WTC11 (cell line): ENCODE results near the gene USP10. TPM values are rescaled to one million over a fixed set of nuclear protein-coding genes. Genes with fewer than 3 reads are reported as not detected.

Source experiments
- ATAC-seq: fragments of 200-7000 bp; cut with Tn5 transposase; 2 replicates; pipeline ENCODE4 v1.10.0; 2021; ENCODE audit warnings: mild to moderate bottlenecking, moderate library complexity
- CTCF ChIA-PET: fragments of 300-600 bp; sonication (Branson Sonifier 250); formaldehyde crosslinking; loops from one replicate; lab custom pipeline; 2021; ENCODE audit warnings: antibody characterized with exemption; lab: Charles Lee
- POLR2A ChIA-PET: fragments of 350-600 bp; sonication (Branson Sonifier 250); formaldehyde crosslinking; loops from one replicate; lab custom pipeline; 2021; ENCODE audit warnings: antibody characterized with exemption; lab: Charles Lee
- DNase-seq: peaks from one replicate; pipeline ENCODE4 v3.0.0; 2021; ENCODE audit warnings: low spot score
- H3K27ac Mint-ChIP-seq: 2 replicates; pipeline ENCODE4 v1.8.0; 2021; ENCODE audit warnings: mixed read lengths
- H3K27me3 Mint-ChIP-seq: 2 replicates; pipeline ENCODE4 v1.8.0; 2021; ENCODE audit warnings: low read depth, mild to moderate bottlenecking, moderate library complexity, mixed read lengths
- H3K36me3 Mint-ChIP-seq: 2 replicates; pipeline ENCODE4 v1.8.0; 2021; ENCODE audit warnings: mixed read lengths
- H3K4me1 Mint-ChIP-seq: 2 replicates; pipeline ENCODE4 v1.8.0; 2022; ENCODE audit warnings: mixed read lengths
- H3K4me3 Mint-ChIP-seq: 2 replicates; pipeline ENCODE4 v1.8.0; 2021; ENCODE audit warnings: mild to moderate bottlenecking, moderate library complexity, mixed read lengths
- H3K9me3 Mint-ChIP-seq: 2 replicates; pipeline ENCODE4 v1.8.0; 2021; ENCODE audit warnings: mixed read lengths
- ARID4B ChIP-seq: sonication (generic); formaldehyde crosslinking; IDR thresholded peaks from 2 replicates; pipeline ENCODE4 v1.8.0; 2023; ENCODE audit warnings: missing genetic modification reagents, mild to moderate bottlenecking, borderline replicate concordance
- ATF1 ChIP-seq: sonication (generic); formaldehyde crosslinking; IDR thresholded peaks from 2 replicates; pipeline ENCODE4 v1.8.1; 2023; ENCODE audit warnings: mild to moderate bottlenecking, moderate library complexity, missing genetic modification reagents
- CBFB ChIP-seq: sonication (generic); formaldehyde crosslinking; IDR thresholded peaks from 2 replicates; pipeline ENCODE4 v1.8.1; 2022; ENCODE audit warnings: mild to moderate bottlenecking, low read depth, missing genetic modification reagents
- CDX4 ChIP-seq: fragments of 250-450 bp; sonication (Bioruptor Pico); IDR thresholded peaks from 2 replicates; pipeline ENCODE4 v1.9.0; 2021; ENCODE audit warnings: moderate library complexity, mild to moderate bottlenecking, inconsistent platforms, borderline replicate concordance
- CREB1 ChIP-seq: sonication (generic); formaldehyde crosslinking; IDR thresholded peaks from 2 replicates; pipeline ENCODE4 v1.8.0; 2023; ENCODE audit warnings: mild to moderate bottlenecking, missing genetic modification reagents
- CREM ChIP-seq: sonication (generic); formaldehyde crosslinking; IDR thresholded peaks from 2 replicates; pipeline ENCODE4 v1.8.1; 2022; ENCODE audit warnings: mild to moderate bottlenecking, missing genetic modification reagents, moderate library complexity
- E2F5 ChIP-seq: sonication (generic); formaldehyde crosslinking; IDR thresholded peaks from 2 replicates; pipeline ENCODE4 v1.8.1; 2022; ENCODE audit warnings: mild to moderate bottlenecking, moderate library complexity, missing genetic modification reagents
- JUN ChIP-seq: sonication (generic); formaldehyde crosslinking; IDR thresholded peaks from 2 replicates; pipeline ENCODE4 v1.8.0; 2023; ENCODE audit warnings: mild to moderate bottlenecking, missing genetic modification reagents
- MLX ChIP-seq: sonication (generic); formaldehyde crosslinking; IDR thresholded peaks from 2 replicates; pipeline ENCODE4 v1.8.1; 2023; ENCODE audit warnings: mild to moderate bottlenecking, missing genetic modification reagents, moderate library complexity
- PRDM15 ChIP-seq: sonication (generic); formaldehyde crosslinking; IDR thresholded peaks from 2 replicates; pipeline ENCODE4 v1.8.0; 2022; ENCODE audit warnings: missing genetic modification reagents
- TEAD4 ChIP-seq: sonication (generic); formaldehyde crosslinking; IDR thresholded peaks from 2 replicates; pipeline ENCODE4 v1.8.0; 2022; ENCODE audit warnings: mild to moderate bottlenecking, missing genetic modification reagents
- ZNF317 ChIP-seq: sonication (generic); formaldehyde crosslinking; IDR thresholded peaks from 2 replicates; pipeline ENCODE4 v1.8.1; 2023; ENCODE audit warnings: low read depth, mild to moderate bottlenecking, moderate library complexity, missing genetic modification reagents, borderline replicate concordance
- ZNF423 ChIP-seq: fragments of 250-450 bp; sonication (Bioruptor Pico); IDR thresholded peaks from 2 replicates; pipeline ENCODE4 v2.1.2; 2022; ENCODE audit warnings: mild to moderate bottlenecking, moderate library complexity
- total RNA-seq: library from RNA; stranded (reverse); gene quantifications from 3 replicates; pipeline ENCODE4 v1.2.3, GENCODE V29; 2021
- TF ChIP-seq, protein P1 (sequence below): sonication (generic); formaldehyde crosslinking; IDR thresholded peaks from 2 replicates; pipeline ENCODE4 v1.8.0; 2022; ENCODE audit warnings: mild to moderate bottlenecking, missing genetic modification reagents
- TF ChIP-seq, protein P2 (sequence below): sonication (generic); formaldehyde crosslinking; conservative IDR thresholded peaks from 2 replicates; pipeline ENCODE4 v1.8.1; 2023; ENCODE audit warnings: mild to moderate bottlenecking, low read depth, missing genetic modification reagents, moderate library complexity
- TF ChIP-seq, protein P3 (sequence below): sonication (generic); formaldehyde crosslinking; IDR thresholded peaks from 2 replicates; pipeline ENCODE4 v1.8.1; 2022; ENCODE audit warnings: low read depth, mild to moderate bottlenecking, moderate library complexity, missing genetic modification reagents, borderline replicate concordance

USP10 gene
- total RNA-seq, 1 experiment from 2014 or later = 138 TPM

DNA sequence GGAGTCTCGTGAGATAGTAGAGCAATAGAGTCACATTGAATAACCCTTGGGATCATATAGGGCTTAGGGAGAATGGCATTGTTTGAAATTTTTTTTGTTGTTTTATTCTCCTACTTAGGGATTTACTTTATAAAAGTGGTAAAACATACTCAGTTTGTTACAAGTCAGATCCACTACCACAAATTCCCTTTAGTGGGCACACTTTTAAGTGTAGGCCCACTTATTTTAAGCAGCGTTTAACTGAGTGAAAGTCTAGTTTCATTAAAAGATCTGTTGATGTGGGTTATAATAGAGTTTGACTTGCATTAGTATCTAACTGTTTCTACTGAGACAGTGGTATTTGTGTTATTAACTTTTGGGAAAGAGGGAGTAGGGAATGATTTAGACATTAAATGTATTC lies 49.3 kb downstream of the USP10 start:
- Mint-ChIP-seq H3K27ac (peak overlapping the region; percentile 48; the same call in 1 of the 2 replicates), H3K4me3 (no peak overlapping the region), H3K27me3 (no peaks in the 10 kb centered on the region), H3K36me3 (peaks cover 16% of the 10 kb centered on the region), H3K4me1 (peaks cover 31% of the 10 kb centered on the region), H3K9me3 (no peaks in the 10 kb centered on the region)
- no peak for ATAC-seq
- DNase-seq = no peak
- TF ChIP-seq ATF1 (CRISPR knock-in tag) (no peak), CBFB (CRISPR knock-in tag) (no peak), ARID4B (CRISPR knock-in tag) (no peak), CREM (CRISPR knock-in tag) (no peak), CREB1 (no peak), CDX4 (CRISPR knock-in tag) (no peak), JUN (no peak), MLX (CRISPR knock-in tag) (no peak), ZNF423 (no peak), PRDM15 (CRISPR knock-in tag) (no peak), TEAD4 (CRISPR knock-in tag) (no peak), ZNF317 (CRISPR knock-in tag) (no peak), E2F5 (no peak)
- TF ChIP-seq, protein P1, sequence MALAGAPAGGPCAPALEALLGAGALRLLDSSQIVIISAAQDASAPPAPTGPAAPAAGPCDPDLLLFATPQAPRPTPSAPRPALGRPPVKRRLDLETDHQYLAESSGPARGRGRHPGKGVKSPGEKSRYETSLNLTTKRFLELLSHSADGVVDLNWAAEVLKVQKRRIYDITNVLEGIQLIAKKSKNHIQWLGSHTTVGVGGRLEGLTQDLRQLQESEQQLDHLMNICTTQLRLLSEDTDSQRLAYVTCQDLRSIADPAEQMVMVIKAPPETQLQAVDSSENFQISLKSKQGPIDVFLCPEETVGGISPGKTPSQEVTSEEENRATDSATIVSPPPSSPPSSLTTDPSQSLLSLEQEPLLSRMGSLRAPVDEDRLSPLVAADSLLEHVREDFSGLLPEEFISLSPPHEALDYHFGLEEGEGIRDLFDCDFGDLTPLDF = no peak
- TF ChIP-seq, protein P2, sequence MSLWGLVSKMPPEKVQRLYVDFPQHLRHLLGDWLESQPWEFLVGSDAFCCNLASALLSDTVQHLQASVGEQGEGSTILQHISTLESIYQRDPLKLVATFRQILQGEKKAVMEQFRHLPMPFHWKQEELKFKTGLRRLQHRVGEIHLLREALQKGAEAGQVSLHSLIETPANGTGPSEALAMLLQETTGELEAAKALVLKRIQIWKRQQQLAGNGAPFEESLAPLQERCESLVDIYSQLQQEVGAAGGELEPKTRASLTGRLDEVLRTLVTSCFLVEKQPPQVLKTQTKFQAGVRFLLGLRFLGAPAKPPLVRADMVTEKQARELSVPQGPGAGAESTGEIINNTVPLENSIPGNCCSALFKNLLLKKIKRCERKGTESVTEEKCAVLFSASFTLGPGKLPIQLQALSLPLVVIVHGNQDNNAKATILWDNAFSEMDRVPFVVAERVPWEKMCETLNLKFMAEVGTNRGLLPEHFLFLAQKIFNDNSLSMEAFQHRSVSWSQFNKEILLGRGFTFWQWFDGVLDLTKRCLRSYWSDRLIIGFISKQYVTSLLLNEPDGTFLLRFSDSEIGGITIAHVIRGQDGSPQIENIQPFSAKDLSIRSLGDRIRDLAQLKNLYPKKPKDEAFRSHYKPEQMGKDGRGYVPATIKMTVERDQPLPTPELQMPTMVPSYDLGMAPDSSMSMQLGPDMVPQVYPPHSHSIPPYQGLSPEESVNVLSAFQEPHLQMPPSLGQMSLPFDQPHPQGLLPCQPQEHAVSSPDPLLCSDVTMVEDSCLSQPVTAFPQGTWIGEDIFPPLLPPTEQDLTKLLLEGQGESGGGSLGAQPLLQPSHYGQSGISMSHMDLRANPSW (CRISPR knock-in tag) = no peak
- TF ChIP-seq, protein P3, sequence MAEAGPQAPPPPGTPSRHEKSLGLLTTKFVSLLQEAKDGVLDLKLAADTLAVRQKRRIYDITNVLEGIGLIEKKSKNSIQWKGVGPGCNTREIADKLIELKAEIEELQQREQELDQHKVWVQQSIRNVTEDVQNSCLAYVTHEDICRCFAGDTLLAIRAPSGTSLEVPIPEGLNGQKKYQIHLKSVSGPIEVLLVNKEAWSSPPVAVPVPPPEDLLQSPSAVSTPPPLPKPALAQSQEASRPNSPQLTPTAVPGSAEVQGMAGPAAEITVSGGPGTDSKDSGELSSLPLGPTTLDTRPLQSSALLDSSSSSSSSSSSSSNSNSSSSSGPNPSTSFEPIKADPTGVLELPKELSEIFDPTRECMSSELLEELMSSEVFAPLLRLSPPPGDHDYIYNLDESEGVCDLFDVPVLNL (CRISPR knock-in tag) = no peak
- ChIA-PET POLR2A (no interaction called here), CTCF (interaction anchor here (3.3 kb wide), 1 partner anchor 11 kb away, joined by 18 read pairs; no protein-coding TSS in a partner anchor)
